VCaP (cell line): ENCODE data around the gene LPGAT1.

Experiments used
- H3K27ac ChIP-seq: fragments of 450-650 bp; 2 replicates; pipeline ENCODE4 v1.5.1; 2017
- TF ChIP-seq, protein P1 (sequence below): fragments of 450-650 bp; conservative IDR thresholded peaks from 2 replicates; pipeline ENCODE4 v1.5.1; 2017; ENCODE audit warnings: mild to moderate bottlenecking, moderate library complexity

LPGAT1 gene

GRCh38 chr1:211865180-211865579 is 34.6 kb upstream of the LPGAT1 start:
- H3K27ac ChIP-seq, result no peak overlapping the region
- TF ChIP-seq, protein P1, sequence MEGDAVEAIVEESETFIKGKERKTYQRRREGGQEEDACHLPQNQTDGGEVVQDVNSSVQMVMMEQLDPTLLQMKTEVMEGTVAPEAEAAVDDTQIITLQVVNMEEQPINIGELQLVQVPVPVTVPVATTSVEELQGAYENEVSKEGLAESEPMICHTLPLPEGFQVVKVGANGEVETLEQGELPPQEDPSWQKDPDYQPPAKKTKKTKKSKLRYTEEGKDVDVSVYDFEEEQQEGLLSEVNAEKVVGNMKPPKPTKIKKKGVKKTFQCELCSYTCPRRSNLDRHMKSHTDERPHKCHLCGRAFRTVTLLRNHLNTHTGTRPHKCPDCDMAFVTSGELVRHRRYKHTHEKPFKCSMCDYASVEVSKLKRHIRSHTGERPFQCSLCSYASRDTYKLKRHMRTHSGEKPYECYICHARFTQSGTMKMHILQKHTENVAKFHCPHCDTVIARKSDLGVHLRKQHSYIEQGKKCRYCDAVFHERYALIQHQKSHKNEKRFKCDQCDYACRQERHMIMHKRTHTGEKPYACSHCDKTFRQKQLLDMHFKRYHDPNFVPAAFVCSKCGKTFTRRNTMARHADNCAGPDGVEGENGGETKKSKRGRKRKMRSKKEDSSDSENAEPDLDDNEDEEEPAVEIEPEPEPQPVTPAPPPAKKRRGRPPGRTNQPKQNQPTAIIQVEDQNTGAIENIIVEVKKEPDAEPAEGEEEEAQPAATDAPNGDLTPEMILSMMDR, result no peak

DNA sequence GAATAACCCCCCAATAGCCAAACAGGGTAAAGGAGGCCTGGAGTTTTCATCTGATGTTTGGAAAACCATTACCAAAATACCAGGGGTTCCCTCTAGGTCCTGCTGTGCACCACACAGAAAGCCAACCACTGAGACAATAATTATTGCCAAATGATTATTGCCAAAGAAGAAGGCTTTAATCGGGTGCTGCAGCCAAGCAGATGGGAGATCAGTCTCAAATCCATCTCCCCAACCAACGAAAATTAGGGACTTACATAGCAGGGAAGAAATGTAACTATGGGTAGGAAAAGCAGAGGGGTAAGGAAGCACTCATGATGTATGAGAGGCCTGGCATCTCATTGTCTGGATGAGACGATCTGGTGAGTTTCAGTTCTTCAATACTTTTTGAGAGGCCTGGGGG is 28.8 kb upstream of the LPGAT1 start:
- H3K27ac ChIP-seq, result no peak overlapping the region
- TF ChIP-seq, protein P1, result no peak

- TF ChIP-seq, protein P1, result no peak
- H3K27ac ChIP-seq, result no peak overlapping the region
These were observed 20.6 kb upstream of the LPGAT1 start for GRCh38 chr1:211851174-211851573.

DNA sequence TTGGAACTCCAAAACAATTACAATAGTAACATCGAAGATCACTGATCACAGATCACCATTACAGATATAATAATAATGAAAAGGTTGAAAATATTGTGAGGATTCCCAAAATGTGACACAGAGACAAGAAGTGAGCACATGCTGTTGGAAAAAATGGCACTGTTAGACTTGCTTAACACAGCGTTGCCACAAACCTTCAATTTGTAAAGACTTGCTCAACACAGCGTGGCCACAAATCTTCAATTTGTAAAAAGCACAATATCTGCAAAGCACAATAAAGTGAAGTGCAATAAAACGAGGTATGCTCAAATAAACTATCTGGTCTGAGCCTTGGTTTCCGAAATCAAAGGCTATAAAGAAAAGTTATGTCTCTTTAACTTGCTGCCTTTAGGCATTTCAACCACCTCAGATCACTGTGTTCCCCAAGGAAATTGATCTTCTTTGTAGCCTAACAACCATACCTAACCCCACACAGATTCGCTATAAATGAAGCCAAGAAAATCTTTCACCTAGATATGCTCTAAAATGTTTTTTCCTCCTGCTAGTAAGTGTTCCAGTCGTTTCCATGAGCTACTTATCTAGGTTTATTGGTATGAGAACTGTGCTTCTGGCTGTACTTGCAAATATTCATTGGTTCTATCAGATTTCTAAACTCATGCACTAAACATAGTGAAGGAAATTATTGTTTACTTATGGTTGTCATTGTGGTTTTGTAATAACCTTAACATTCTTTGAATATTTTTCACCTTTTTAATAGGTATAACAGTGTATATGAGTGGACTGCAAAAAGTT is 13.1 kb upstream of the LPGAT1 start:
- H3K27ac ChIP-seq, result no peak overlapping the region
- TF ChIP-seq, protein P1, result no peak

DNA sequence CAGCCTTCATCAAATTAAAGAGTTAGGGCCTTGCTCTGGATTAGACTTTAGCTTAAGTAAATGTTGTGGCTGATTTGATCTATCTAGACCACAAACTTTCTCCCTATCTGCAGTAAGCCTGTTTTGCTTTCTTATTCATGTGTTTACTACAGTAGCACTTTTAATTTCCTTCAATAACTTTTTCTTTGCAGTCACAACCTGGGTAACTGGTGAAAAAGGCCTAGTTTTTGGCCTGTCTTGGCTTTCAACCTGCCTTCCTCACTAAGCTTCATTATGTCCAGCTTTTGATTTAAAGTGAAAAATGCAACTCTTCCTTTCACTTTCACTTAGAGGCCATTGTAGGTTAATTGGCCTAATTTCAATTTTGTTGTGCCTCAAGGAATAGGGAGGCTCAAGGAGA is 12.5 kb upstream of the LPGAT1 start:
- H3K27ac ChIP-seq, result no peak overlapping the region
- TF ChIP-seq, protein P1, result no peak

GRCh38 chr1:211842518-211842917 is 12.0 kb upstream of the LPGAT1 start:
- H3K27ac ChIP-seq, result no peak overlapping the region
- TF ChIP-seq, protein P1, result no peak

GRCh38 chr1:211839106-211839505 is 8.5 kb upstream of the LPGAT1 start:
- TF ChIP-seq, protein P1, result no peak
- H3K27ac ChIP-seq, result no peak overlapping the region
